NCI-H2107 treated with DMSO at 0.1 percent for 48 hours (cell line): ENCODE results near the gene SLC13A5.

Experiments
- DNase-seq: peaks from one replicate; lab custom pipeline; 2025; ENCODE audit not compliant: unreplicated experiment; lab: John Stamatoyannopoulos, UW

The SLC13A5 gene

DNA sequence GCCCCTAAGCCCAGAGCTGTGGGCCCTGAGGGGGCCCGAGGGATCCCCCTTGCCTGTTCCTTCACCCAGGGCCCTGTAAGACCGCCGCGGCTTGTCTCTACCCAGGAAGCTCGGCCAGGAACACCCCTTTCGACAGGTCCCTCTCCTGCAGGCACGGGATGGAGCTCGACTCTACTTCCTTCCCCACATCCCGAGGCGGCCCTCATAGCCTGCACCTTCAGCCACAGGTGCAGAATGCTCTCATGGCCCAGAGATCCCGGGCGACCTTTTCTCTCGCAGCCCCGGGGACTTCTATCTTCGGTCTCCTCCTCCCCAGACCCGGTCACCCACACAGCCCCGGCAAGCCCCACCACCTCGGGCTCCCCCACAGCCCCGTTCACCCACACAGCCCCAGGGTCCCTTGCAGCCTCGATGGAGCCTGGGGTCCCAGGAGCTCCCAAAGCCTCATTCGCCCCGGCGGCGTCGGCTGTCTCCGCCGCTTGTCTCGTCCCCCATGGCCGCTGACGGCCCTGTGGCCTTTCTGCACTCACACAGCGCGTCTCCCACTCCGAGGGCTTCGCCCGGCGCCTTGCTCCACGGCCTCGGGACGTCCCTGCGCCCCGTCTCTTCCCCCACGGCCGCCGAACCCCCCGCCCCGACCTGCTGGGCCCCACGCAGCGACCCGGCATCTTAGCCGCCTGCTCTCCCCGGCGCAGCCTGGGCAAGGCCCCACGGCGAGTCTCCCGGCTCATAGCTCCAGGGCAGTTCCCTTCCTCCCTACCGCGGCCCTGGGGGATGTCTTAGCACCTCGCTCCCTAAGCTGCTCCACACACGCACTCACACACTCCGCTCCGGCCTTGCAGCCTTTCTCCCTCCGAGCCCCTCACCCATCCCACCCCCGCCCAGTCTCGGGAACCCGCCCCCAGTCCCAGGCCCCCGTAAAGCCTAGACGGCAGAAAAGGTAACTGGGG, 73.3 kb downstream of the SLC13A5 start:
- no peak for DNase-seq

DNA sequence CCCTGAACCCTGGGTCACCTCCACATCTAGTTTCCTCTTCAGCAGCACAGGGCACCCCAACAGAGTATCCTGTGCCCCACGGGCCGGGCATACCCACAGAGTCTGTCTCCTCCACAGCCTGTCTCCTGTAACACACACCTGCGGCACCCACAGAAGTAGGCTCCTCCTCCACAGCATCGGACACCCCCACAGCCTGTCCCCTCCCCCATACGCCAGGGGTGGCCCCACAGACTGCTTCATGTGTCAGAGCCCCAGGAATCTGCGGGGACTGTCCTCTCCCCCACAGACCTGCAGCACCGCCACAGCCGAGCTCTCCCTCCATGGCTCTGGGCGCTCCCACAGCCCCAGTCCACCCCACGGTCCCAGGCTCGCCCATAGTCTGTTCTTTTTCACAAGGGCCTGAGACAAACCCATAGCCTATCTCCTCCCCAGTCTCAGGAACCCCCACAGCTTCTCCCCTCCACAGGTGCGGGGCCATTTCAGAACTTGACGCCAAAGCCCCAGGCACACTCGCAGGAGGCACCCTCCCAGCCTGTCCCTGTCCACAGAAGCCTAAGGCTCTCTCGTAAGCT, 74.1 kb downstream of the SLC13A5 start:
- DNase-seq = no peak

DNA sequence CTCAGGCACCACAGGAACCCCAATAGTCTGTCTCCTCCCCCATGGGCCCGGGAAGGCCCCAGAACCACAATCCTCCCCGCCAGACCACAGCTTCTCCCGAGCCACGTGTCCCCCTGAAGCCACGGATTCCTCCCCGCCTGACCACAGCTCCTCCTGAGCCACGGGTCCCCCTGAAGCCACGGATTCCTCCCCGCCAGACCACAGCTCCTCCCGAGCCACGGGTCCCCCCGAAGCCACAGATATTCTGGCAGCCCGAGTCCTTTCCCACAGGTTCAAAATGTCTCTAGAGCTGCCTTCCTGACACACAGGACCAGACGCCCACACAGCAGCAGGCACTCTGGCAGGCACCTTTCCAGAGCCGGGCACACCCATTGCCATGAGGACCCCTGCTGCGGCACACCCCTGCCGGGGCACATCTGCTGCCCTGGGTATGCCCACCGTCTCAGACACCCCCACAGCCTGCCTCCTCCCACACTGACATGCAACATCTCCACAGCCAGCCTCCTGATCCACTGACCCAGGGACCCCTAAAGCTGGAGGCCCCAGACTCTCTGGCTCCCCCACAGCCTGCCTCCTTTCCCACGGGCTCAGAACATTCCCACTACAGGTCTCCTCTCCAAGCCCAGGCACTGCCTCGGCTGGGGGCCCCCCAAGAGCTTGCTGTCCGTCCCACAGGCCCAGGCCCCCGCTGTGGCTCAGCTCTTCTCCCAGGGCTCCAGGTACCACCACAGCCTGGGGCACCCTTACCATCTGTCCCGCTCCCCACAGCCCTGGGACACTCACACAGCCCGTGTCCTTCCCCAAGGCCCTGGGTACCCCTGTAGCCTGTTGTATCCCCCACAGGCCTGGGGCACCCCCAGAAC, 74.9 kb downstream of the SLC13A5 start:
- DNase-seq = no peak

DNA sequence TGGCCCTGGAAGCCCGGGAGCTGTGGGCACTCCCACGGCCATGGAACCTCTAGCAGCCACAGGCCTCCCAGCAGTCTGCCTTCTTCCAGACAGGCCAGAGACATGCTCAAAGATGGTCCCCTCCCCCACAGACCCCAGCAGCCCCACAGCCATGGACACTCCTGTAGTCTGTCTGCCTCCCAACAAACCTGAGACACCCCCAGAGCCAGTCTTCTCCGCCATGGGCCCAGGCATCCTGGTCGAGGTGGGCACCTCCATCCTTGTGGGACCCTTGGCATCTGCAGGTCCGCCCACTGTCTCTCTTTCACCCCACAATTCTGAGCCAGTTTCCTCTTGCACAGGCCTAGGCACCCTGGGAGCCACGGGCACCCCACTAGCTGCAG, 75.7 kb downstream of the SLC13A5 start:
- no peak for DNase-seq

DNA sequence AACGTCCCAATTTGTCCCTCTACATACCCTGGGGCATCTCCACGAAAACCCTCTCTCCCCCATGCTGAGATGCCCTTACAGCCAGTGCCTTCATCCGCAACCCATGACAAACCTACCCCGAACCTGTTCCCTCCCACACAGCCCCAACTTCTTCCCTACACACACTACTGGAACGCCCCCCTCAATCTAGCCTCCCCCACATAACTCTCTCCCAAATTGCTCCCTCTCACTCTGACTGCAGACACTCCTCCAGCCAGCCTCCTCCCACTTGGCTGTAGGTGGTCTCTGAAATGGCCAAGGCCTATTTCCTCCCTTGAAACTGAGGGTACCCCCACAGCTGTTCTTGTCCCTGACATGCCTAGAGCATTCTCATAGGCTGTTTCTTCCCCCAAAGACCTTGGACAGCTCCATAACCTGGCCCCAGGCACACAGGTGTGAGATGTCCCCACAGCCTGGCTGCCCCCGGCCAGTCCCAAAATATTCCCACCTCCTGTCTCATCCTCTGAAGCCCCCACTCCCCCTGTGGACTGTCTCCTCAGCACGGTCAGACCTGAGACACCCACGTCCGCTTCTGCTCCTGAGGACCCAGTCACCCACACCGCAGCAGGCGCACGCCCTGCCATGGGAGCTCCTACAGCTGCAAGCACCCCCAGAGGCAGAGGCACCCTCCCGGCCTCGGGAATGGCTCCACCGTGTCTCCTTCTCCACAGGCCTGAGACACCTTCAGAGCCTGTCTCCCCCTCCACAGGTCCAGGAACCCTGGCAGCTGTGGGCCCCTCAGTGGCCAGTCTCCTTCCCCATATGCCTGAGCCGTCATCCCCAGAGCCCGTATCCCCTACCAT, 76.3 kb downstream of the SLC13A5 start:
- DNase-seq = no peak

DNA sequence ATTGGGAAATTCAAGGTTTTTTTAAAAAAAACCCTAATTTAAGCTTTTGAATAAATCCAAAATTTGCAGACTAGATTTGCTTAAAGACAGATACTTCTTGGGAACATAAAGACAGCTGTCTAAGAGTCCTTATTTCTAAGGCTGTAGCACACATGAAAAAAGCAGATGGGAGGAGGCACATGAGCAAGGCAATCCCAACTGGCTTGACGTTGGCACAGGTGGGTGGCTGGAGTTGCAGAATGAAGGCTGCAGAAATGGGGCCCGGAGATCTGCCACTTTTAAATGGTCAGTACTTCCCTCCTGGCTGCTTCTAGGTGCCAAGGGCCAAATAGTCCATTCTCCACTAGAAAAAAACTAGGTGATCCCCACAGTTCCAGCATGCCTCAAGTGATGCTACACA, 77.1 kb downstream of the SLC13A5 start:
- DNase-seq = no peak
